Loucy (cell line): ENCODE measurements around the gene CH25H.

Experiments
- EZH2phosphoT487 ChIP-seq: fragments of 200-600 bp; IDR thresholded peaks from 2 replicates; pipeline ENCODE4 v1.6.1; 2018; ENCODE audit warnings: antibody characterized with exemption, mild to moderate bottlenecking, moderate library complexity, borderline replicate concordance
- TF ChIP-seq, protein P1 (sequence below): fragments of 200-600 bp; sonication (generic); conservative IDR thresholded peaks from 2 replicates; pipeline ENCODE4 v1.5.1; 2014; ENCODE audit warnings: mild to moderate bottlenecking, antibody characterized with exemption, low read length

DNA sequence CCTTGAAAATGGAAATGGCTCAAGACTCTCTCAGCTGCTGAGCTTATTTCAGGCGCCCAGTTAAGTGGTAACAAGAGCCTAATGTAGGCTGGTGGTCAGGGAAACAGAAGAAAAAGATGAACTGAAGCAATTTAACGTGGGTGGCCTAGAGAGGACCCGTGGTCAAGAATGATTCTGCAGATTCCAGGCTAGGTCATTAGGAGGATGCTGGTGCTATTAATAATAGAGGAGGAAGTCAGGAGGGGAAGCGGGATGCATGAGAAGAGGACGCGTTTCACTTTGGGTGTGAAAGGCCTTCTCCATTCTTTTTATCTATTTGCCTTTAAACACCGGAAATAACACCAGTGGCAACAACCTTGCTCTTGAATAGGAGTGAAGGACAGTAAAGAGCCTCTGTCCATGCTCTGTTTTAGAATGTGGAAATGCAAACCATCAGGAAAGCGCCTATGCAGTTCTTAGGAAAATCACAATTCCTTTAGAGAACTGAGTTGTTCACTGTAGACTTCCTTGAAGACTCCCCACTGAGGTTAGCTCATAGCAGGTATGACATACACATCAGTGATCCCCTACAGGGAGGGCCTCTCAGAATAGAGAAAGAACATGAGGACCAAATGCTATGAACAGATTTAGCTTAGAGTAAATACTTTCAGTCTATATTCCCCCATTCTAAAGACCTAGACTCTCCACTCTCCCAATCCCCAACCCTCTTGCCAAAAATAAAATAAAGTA lies 35.9 kb upstream of the CH25H start:
- TF ChIP-seq, protein P1, sequence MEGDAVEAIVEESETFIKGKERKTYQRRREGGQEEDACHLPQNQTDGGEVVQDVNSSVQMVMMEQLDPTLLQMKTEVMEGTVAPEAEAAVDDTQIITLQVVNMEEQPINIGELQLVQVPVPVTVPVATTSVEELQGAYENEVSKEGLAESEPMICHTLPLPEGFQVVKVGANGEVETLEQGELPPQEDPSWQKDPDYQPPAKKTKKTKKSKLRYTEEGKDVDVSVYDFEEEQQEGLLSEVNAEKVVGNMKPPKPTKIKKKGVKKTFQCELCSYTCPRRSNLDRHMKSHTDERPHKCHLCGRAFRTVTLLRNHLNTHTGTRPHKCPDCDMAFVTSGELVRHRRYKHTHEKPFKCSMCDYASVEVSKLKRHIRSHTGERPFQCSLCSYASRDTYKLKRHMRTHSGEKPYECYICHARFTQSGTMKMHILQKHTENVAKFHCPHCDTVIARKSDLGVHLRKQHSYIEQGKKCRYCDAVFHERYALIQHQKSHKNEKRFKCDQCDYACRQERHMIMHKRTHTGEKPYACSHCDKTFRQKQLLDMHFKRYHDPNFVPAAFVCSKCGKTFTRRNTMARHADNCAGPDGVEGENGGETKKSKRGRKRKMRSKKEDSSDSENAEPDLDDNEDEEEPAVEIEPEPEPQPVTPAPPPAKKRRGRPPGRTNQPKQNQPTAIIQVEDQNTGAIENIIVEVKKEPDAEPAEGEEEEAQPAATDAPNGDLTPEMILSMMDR = no peak
- TF ChIP-seq EZH2phosphoT487 = no peak
